Upper lobe of left lung (tissue), 4 donors: ENCODE measurements around the gene HEPHL1.

ENCODE experiments used
- POLR2A ChIP-seq, 4 donors: fragments of 450-650 bp; IDR thresholded peaks; one replicate each; pipeline ENCODE4 v1.5.1; 2016 to 2017; ENCODE audit warnings: antibody characterized with exemption in 4 of 4, mild to moderate bottlenecking in 2 of 4
- POLR2AphosphoS5 ChIP-seq, 2 donors: sonication (generic); formaldehyde crosslinking; IDR thresholded peaks; one replicate each; pipeline ENCODE4 v1.5.1; 2017; ENCODE audit warnings: antibody characterized with exemption in 2 of 2
- TF ChIP-seq, protein P1 (sequence below), 6 experiments: fragments of 450-650 bp in 4 of 6; fragments of 200-600 bp in 2 of 6; sonication (generic) in 2 of 6; IDR thresholded peaks; one replicate each; pipeline ENCODE4 v1.5.1; 2016 to 2019; ENCODE audit warnings: antibody characterized with exemption in 6 of 6

GRCh38 chr11:94111241-94111640 lies 90.1 kb downstream of the HEPHL1 start:
- TF ChIP-seq, protein P1, sequence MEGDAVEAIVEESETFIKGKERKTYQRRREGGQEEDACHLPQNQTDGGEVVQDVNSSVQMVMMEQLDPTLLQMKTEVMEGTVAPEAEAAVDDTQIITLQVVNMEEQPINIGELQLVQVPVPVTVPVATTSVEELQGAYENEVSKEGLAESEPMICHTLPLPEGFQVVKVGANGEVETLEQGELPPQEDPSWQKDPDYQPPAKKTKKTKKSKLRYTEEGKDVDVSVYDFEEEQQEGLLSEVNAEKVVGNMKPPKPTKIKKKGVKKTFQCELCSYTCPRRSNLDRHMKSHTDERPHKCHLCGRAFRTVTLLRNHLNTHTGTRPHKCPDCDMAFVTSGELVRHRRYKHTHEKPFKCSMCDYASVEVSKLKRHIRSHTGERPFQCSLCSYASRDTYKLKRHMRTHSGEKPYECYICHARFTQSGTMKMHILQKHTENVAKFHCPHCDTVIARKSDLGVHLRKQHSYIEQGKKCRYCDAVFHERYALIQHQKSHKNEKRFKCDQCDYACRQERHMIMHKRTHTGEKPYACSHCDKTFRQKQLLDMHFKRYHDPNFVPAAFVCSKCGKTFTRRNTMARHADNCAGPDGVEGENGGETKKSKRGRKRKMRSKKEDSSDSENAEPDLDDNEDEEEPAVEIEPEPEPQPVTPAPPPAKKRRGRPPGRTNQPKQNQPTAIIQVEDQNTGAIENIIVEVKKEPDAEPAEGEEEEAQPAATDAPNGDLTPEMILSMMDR (IDR thresholded peaks at IDR 0.05): no peak
- TF ChIP-seq POLR2AphosphoS5 (IDR thresholded peaks at IDR 0.05) (no peak), POLR2A (IDR thresholded peaks at IDR 0.05) (no peak)
